Nucleus accumbens (tissue), 56 donors: ENCODE measurements around the gene C6orf15.

Experiments used
- DNase-seq, 56 donors: peaks; one replicate each; lab custom pipeline; 2025; lab: John Stamatoyannopoulos, UW

The C6orf15 gene

GRCh38 chr6:31111712-31112111 is 663 bp downstream of the C6orf15 start:
- DNase-seq = no peak

DNA sequence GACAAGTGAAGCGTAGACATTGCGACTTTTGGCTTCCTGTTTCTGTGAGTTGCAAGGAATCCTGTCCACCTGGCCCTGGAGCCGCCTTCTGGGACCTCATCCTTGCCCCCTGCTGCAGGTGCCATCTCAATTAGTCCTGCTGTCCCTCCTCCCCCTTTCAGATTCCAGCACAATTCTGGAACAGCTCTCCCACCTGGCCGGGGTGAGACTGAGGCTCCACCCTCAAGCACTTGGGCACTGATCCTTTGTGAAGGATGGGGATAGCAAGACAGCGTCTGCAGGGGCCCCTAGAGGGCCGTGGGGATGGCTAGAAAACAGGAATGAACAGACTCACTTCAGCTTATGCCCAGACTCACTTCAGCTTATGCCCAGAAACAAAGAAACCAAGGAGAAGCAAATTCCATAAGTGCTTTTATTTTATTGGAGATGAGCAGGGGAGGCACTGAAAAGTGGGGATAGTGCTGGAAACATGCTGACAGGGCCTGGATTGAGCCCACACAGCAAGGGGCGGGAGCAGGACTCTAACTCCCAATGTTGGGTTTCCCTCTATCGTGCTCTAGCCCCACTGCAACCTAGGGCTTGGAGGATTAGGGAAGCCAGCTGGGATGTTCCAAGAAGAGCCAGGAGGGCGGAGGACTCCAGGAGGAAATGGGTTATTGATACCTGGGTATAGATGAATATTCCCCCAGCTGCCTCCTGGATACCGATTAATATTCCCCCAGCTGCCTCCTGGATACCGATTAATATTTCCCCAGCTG is 1.4 kb downstream of the C6orf15 start:
- no peak for DNase-seq

DNA sequence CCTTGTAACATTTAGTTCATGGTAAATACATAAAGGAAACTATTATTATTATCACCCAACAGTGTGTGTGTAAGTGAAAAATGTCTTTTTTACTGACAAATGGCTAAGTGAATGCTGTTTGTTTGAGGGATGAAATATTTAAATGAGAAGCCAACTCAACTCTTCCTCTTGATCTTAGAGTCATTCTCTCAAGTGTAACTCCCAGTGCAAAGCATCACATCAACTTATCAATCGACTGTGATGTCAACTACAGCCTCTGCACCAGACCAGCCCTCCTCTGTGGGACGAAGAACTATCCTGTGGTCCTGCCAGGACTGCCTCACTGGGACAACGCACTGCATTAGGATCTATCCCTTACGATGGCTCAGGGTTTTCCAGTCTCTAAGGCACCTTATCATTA is 5.3 kb downstream of the C6orf15 start:
- no peak for DNase-seq

DNA sequence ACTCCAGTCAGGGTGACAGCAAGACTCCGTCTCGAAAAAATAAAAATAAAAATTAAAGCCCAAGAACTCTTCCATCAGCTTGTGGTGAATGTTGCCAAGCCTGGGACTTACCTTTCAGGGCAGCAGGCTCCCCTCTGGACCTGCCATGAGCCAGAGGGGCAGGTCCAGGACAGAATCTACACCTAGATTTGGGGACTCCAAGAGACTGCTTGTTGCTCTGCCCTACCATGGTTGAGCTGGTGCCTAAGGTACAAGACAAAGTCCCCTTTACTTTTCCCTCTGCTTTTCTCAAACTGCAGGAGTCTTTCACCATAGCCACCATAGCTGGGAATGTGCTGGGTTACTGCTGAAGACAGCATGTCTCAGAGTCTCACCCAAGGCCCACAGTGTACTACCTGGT is 9.2 kb downstream of the C6orf15 start:
- no peak for DNase-seq

DNA sequence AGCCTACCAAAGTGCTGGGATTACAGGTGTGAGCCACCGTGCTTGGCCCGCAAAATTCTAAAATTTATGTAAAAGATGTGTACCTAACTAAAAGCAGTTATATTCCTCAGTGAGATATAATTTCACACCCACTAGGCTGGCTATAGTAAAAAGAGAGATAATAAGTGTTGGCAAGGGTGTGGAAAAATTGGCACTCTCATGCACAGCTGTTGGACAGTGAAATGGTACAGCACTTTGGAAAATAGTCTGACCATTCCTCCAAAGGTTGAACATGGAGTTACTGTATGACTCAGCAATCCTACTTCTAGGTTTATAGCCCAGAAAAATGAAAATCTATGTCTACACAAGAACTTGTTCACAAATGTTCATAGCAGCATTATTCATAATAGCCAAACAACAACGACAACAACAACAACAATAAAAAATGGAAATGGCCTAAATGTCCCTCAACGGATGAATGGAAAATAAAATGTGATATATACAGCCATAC is 13.9 kb downstream of the C6orf15 start:
- no peak for DNase-seq

DNA sequence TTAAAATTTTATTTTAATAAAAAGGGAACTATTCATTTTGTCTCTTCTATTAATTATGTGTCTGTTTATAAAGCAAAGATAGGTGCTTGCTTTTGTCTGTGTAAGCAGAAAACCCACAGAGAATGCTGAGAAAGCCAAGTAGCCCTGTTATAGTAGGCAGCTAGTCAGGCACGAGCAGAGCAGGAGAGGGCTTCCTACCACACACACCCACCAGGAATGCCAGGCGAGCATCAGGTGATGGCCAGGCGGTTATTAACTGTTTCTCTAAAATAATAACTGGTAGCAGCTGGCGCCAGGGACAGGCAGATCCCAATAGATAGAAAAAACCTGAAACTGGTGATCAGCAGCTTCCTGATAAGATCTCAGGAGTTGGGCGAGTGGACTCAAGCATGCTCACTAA is 15.7 kb downstream of the C6orf15 start:
- no peak for DNase-seq

GRCh38 chr6:31096215-31096614 is 16.2 kb downstream of the C6orf15 start:
- no peak for DNase-seq

GRCh38 chr6:31094389-31094881 is 17.9 kb downstream of the C6orf15 start:
- DNase-seq = no peak

- DNase-seq = no peak
Measured at GRCh38 chr6:31092769-31093505, 19.4 kb downstream of the C6orf15 start.

GRCh38 chr6:31092238-31092637 is 20.1 kb downstream of the C6orf15 start:
- DNase-seq = no peak

GRCh38 chr6:31091680-31092079 is 20.7 kb downstream of the C6orf15 start:
- no peak for DNase-seq

GRCh38 chr6:31090973-31091364 is 21.4 kb downstream of the C6orf15 start:
- no peak for DNase-seq

- DNase-seq = no peak
Measured at GRCh38 chr6:31090275-31090972, 22.0 kb downstream of the C6orf15 start.

- peak in 53 of 56 donors; percentile 4 to 90 (median 59) for DNase-seq
Measured at GRCh38 chr6:31087494-31088089, 24.8 kb downstream of the C6orf15 start.

DNA sequence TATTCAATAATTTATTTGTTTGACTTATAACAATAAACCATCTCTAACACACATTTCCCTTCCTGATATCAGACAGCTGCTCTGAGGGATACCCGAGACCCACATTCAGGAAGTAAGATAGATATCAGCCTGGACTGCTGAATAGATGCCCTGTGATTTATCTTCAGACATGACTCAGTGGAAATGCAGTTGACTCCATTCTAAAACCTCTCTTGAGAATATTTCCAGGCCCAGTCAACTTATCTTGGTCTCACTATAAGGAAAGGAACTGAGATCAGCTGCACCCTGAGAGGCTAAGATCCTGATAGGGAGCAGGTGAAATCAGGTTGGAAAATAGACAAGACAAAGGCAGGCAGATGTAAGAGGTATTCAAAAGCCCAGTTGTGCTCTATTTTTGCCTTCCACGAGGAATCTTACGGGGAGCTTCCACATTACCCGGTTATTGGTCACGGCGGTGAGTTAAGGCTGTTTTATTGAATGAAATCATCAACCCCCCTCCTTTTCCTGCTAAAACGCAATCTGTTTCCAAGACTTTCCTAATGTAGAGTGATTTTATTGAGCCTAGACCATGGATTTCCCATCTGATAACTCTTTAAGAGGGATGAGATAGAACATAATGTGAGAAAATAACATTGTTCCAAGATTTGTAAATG is 25.5 kb downstream of the C6orf15 start:
- no peak for DNase-seq

GRCh38 chr6:31083742-31084354 is 28.5 kb downstream of the C6orf15 start:
- peak in 7 of 56 donors; percentile 3 to 24 (median 12) for DNase-seq

GRCh38 chr6:31081872-31082271 is 30.5 kb downstream of the C6orf15 start:
- DNase-seq = no peak

DNA sequence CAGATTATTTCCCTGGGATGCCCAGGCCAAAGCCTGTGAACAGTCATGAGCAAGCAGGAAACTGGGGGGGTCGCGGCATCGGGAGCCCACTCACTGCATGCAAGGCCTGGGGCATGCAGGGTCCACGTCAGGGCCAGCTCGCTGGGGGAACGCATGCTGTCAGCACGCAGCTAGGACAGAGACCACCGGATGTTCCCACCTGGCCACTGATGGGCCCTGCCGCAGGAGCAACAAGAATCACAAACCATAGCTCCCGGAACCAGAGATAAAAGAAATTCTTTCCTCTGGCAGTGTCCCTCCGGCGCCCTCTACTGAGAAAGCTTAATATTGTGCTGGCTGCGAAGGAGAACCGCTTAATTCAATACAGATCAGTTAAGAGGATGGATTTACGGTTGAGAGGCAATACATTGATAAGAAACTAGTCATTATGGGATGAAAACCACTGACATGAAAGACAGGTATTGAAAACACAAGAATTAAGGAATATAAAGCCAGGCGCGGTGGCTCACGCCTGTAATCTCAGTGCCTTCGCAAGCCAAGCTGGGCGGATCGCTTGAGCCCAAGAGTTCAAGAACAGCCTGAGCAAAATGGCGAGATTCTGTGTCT is 32.6 kb downstream of the C6orf15 start:
- peak in 44 of 56 donors; percentile 13 to 84 (median 50) for DNase-seq

DNA sequence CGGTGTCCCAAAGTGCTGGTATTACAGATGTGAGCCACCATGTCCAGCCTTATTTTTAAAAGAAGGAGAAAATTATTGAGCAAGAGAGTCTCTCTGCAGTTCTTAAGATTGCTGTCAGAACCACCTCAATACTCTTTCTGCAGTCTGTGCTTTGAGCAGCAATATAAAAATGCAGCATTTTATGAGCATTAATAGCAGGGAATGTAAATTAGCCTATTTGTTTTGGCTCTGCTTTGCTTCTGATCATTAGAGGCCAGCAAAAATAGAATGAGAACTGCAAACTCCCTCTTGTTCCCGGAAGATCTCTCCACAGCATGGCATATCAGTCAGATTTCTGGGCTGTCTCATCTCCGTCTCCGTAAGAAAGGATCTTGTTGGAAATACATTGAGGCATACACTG is 35.8 kb downstream of the C6orf15 start:
- DNase-seq = no peak
